HEK293 (cell line): Measurements from ENCODE around the gene ALAD.

Experiments
- CTCF ChIA-PET: fragments of 350-600 bp; formaldehyde crosslinking; extraction: SDS; loops from one replicate; lab custom pipeline; 2021; ENCODE audit warnings: antibody characterized with exemption; lab: Yijun Ruan, JAX
- POLR2A ChIA-PET: fragments of 300-600 bp; formaldehyde crosslinking; extraction: SDS; loops from one replicate; lab custom pipeline; 2020; ENCODE audit warnings: antibody characterized with exemption, inconsistent platforms; lab: Yijun Ruan, JAX
- H3K27ac ChIP-seq: fragments of 200-500 bp; sonication (Bioruptor generic); 2 replicates; pipeline ENCODE4 v1.5.1; 2014; ENCODE audit warnings: low read depth, low read length, control low read depth, inconsistent platforms; ENCODE audit errors: extremely low read depth
- H3K36me3 ChIP-seq, 2 experiments: fragments of 200-500 bp in 1 of 2; sonication (Bioruptor generic) in 1 of 2; 1 replicate in 1 of 2; 2 replicates in 1 of 2; pipeline ENCODE4 v1.5.1; 2014 to 2017; ENCODE audit warnings: inconsistent platforms in 2 of 2, low read length in 2 of 2; ENCODE audit not compliant: control insufficient read depth in 2 of 2, insufficient read depth in 1 of 2
- H3K4me1 ChIP-seq: fragments of 200-500 bp; sonication (Bioruptor generic); 2 replicates; pipeline ENCODE4 v1.5.1; 2014; ENCODE audit warnings: mild to moderate bottlenecking, low read length, inconsistent platforms; ENCODE audit not compliant: control insufficient read depth, insufficient read depth
- H3K4me3 ChIP-seq: 2 replicates; pipeline ENCODE4 v1.5.1; 2011; ENCODE audit warnings: low read depth, mild to moderate bottlenecking, control low read depth, low read length, moderate library complexity
- H3K9me3 ChIP-seq: fragments of 200-500 bp; sonication (Bioruptor generic); 2 replicates; pipeline ENCODE4 v1.5.1; 2014; ENCODE audit warnings: low read depth, low read length, inconsistent platforms; ENCODE audit not compliant: control insufficient read depth, insufficient read depth
- GLIS1 ChIP-seq: fragments of 450-650 bp; formaldehyde crosslinking; IDR thresholded peaks from 2 replicates; pipeline ENCODE4 v1.5.1; 2016; ENCODE audit warnings: missing biosample characterization, missing genetic modification characterization
- HOXA7 ChIP-seq: sonication (generic); formaldehyde crosslinking; IDR thresholded peaks from 2 replicates; pipeline ENCODE4 v1.8.1; 2022; ENCODE audit warnings: missing genetic modification reagents, borderline replicate concordance
- ZBTB17 ChIP-seq: fragments of 450-650 bp; formaldehyde crosslinking; IDR thresholded peaks from 2 replicates; pipeline ENCODE4 v1.5.1; 2016; ENCODE audit warnings: missing biosample characterization, missing genetic modification characterization
- ZBTB8A ChIP-seq: fragments of 450-650 bp; formaldehyde crosslinking; IDR thresholded peaks from 2 replicates; pipeline ENCODE4 v1.5.1; 2016; ENCODE audit warnings: missing biosample characterization, missing genetic modification characterization
- ZIC2 ChIP-seq: fragments of 450-650 bp; formaldehyde crosslinking; IDR thresholded peaks from 2 replicates; pipeline ENCODE4 v1.5.1; 2016; ENCODE audit warnings: missing biosample characterization, missing genetic modification characterization
- ZNF146 ChIP-seq: fragments of 450-650 bp; formaldehyde crosslinking; IDR thresholded peaks from 2 replicates; pipeline ENCODE4 v1.5.1; 2016; ENCODE audit warnings: missing biosample characterization, missing genetic modification characterization
- ZNF16 ChIP-seq: fragments of 450-650 bp; formaldehyde crosslinking; IDR thresholded peaks from 2 replicates; pipeline ENCODE4 v1.5.1; 2016; ENCODE audit warnings: low read depth, missing biosample characterization, missing genetic modification characterization
- ZNF341 ChIP-seq: fragments of 450-650 bp; formaldehyde crosslinking; IDR thresholded peaks from 2 replicates; pipeline ENCODE4; 2016; ENCODE audit warnings: low read depth, missing biosample characterization, missing genetic modification characterization
- ZNF350 ChIP-seq: fragments of 450-650 bp; formaldehyde crosslinking; IDR thresholded peaks from 2 replicates; pipeline ENCODE4 v1.5.0; 2017; ENCODE audit warnings: missing biosample characterization, mild to moderate bottlenecking, missing genetic modification characterization
- ZNF394 ChIP-seq: fragments of 450-650 bp; formaldehyde crosslinking; IDR thresholded peaks from 2 replicates; pipeline ENCODE4 v1.5.1; 2016; ENCODE audit warnings: missing biosample characterization, missing genetic modification characterization, mild to moderate bottlenecking, moderate library complexity, borderline replicate concordance
- ZNF423 ChIP-seq: fragments of 450-650 bp; formaldehyde crosslinking; IDR thresholded peaks from 2 replicates; pipeline ENCODE4 v1.5.1; 2016; ENCODE audit warnings: missing biosample characterization, missing genetic modification characterization
- ZNF544 ChIP-seq: fragments of 450-650 bp; formaldehyde crosslinking; IDR thresholded peaks from 2 replicates; pipeline ENCODE4 v1.5.0; 2017; ENCODE audit warnings: missing biosample characterization, missing genetic modification characterization
- ZNF629 ChIP-seq: fragments of 450-650 bp; formaldehyde crosslinking; IDR thresholded peaks from 2 replicates; pipeline ENCODE4 v1.5.1; 2017; ENCODE audit warnings: missing biosample characterization, missing genetic modification characterization
- ZNF768 ChIP-seq: fragments of 450-650 bp; formaldehyde crosslinking; IDR thresholded peaks from 2 replicates; pipeline ENCODE4 v1.5.1; 2018; ENCODE audit warnings: missing biosample characterization, mild to moderate bottlenecking, missing genetic modification characterization
- ZNF776 ChIP-seq: fragments of 450-650 bp; formaldehyde crosslinking; IDR thresholded peaks from 2 replicates; pipeline ENCODE4 v1.5.0; 2017; ENCODE audit warnings: missing biosample characterization, missing genetic modification characterization, borderline replicate concordance
- TF ChIP-seq, protein P1 (sequence below): fragments of 450-650 bp; formaldehyde crosslinking; IDR thresholded peaks from 2 replicates; pipeline ENCODE4 v1.5.1; 2016; ENCODE audit warnings: missing biosample characterization, missing genetic modification characterization
- TF ChIP-seq, protein P2 (sequence below): fragments of 450-650 bp; formaldehyde crosslinking; optimal IDR thresholded peaks from 2 replicates; pipeline ENCODE3; 2016; ENCODE audit warnings: missing biosample characterization, mild to moderate bottlenecking, missing genetic modification characterization
- TF ChIP-seq, protein P3 (sequence below): fragments of 450-650 bp; formaldehyde crosslinking; IDR thresholded peaks from 2 replicates; pipeline ENCODE4 v1.5.1; 2016; ENCODE audit warnings: missing biosample characterization, missing genetic modification characterization
- TF ChIP-seq, protein P4 (sequence below): fragments of 450-650 bp; formaldehyde crosslinking; IDR thresholded peaks from 2 replicates; pipeline ENCODE4 v1.5.1; 2016; ENCODE audit warnings: missing biosample characterization, missing genetic modification characterization
- TF ChIP-seq, protein P5 (sequence below): fragments of 450-650 bp; formaldehyde crosslinking; IDR thresholded peaks from 2 replicates; pipeline ENCODE4 v1.5.1; 2017; ENCODE audit warnings: missing biosample characterization, missing genetic modification characterization
- TF ChIP-seq, protein P6 (sequence below): fragments of 450-650 bp; formaldehyde crosslinking; IDR thresholded peaks from 2 replicates; pipeline ENCODE4 v1.5.1; 2016; ENCODE audit warnings: missing biosample characterization, missing genetic modification characterization
- TF ChIP-seq, protein P7 (sequence below): fragments of 450-650 bp; formaldehyde crosslinking; IDR thresholded peaks from 2 replicates; pipeline ENCODE4 v1.5.1; 2016; ENCODE audit warnings: missing biosample characterization, missing genetic modification characterization
- TF ChIP-seq, protein P8 (sequence below): fragments of 450-650 bp; formaldehyde crosslinking; IDR thresholded peaks from 2 replicates; pipeline ENCODE4 v1.5.1; 2016; ENCODE audit warnings: missing biosample characterization, missing genetic modification characterization

Gene ALAD

DNA sequence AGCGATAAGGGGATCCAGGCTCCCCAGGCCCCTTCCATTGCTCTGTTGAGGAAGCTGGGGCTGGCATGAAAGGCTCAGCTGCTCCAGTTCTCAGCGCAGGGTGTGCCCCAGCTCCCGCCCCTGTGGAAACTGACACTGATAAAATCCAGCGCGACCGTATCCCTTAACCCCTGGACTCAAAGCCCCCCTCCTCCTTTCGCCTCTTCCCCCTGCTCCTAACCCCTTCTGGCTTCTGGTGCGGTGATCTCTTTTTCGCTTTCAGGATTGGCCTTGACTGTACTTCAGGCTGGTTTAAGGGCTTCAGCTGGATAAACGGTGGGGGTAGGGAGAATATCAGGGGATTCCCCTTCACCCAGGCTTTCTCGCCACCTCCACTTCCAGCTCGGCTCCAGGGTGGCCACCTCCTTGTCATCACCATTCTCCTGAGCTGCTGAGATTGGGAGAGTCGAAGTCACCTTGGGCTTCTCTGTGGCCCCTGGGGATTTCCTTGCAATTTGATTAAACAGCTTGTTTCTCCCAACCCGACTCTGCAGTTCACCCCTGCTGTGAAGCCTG lies 50.9 kb downstream of the ALAD start:
- POLR2A ChIA-PET: interaction anchor here (0.8 to 3.4 kb wide), 4 partner anchors 8 to 75 kb away, joined by 3 to 22 read pairs (median 8); partner anchors contain the start of genes CDC26, PRPF4 and WDR31

DNA sequence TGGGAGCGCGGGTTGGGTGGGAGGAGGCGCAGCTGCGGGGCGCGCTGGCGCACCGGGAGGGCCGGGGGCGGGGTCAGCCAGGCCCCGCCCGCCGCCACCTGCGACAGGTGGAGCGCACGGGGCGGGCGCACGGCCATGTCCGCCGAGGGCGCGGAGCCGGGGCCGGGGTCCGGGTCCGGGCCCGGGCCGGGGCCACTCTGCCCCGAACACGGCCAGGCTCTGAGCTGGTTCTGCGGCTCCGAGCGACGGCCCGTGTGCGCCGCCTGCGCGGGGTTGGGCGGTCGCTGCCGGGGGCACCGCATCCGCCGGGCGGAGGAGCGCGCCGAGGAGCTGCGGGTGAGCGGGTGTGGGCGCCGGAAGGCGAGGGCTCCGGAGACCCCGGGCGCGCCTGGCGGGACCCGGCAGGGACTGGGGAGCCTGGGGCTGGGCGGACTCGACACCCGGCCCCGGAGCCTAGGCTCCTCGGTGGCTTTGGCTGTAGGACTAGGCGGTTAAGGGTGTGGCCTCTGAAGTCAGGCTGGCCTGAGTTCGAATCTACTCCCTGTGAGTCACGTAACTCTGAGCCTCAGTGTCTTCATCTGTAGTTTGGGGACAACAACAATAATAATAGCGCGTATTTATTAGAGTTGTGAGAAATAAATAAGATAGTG lies 51.5 kb downstream of the ALAD start, which contains the start of gene BSPRY:
TSS of gene BSPRY (plus strand) at position 97 of the 650 bp plus-strand sequence. CDS start at position 136, 39 bp downstream.
- H3K4me1 ChIP-seq: peaks cover 7% of the 10 kb centered on the region; the same call in 1 of the 2 replicates
- peak within 1 kb of the TSS; percentile 43 for H3K4me3 ChIP-seq
- H3K27ac ChIP-seq: no peak within 1 kb of the TSS
- POLR2A ChIA-PET: interaction anchor here (0.7 to 3.4 kb wide), 5 partner anchors 10 to 74 kb away, joined by 3 to 22 read pairs (median 5); partner anchors contain the start of genes C9orf43, CDC26, POLE3 and PRPF4
- no peaks in the 10 kb centered on the region for H3K9me3 ChIP-seq
- CTCF ChIA-PET: interaction anchor here (0.8 to 2.5 kb wide), 4 partner anchors 11 to 75 kb away, joined by 3 to 8 read pairs (median 4); partner anchors contain the start of genes ALAD and CDC26
- H3K36me3 ChIP-seq: no peaks in the 10 kb centered on the region
- peak; percentile 68 for TF ChIP-seq ZBTB8A (tag by site-specific recombination)
- no peak for TF ChIP-seq ZNF544
- TF ChIP-seq, protein P1, sequence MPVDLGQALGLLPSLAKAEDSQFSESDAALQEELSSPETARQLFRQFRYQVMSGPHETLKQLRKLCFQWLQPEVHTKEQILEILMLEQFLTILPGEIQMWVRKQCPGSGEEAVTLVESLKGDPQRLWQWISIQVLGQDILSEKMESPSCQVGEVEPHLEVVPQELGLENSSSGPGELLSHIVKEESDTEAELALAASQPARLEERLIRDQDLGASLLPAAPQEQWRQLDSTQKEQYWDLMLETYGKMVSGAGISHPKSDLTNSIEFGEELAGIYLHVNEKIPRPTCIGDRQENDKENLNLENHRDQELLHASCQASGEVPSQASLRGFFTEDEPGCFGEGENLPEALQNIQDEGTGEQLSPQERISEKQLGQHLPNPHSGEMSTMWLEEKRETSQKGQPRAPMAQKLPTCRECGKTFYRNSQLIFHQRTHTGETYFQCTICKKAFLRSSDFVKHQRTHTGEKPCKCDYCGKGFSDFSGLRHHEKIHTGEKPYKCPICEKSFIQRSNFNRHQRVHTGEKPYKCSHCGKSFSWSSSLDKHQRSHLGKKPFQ: no peak
- TF ChIP-seq, protein P2, sequence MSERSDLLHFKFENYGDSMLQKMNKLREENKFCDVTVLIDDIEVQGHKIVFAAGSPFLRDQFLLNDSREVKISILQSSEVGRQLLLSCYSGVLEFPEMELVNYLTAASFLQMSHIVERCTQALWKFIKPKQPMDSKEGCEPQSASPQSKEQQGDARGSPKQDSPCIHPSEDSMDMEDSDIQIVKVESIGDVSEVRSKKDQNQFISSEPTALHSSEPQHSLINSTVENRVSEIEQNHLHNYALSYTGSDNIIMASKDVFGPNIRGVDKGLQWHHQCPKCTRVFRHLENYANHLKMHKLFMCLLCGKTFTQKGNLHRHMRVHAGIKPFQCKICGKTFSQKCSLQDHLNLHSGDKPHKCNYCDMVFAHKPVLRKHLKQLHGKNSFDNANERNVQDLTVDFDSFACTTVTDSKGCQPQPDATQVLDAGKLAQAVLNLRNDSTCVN (tag by site-specific recombination): peak; percentile 51
- TF ChIP-seq ZNF776: no peak
- TF ChIP-seq ZNF341 (tag by site-specific recombination): no peak
- no peak for TF ChIP-seq ZNF423
- TF ChIP-seq, protein P3, sequence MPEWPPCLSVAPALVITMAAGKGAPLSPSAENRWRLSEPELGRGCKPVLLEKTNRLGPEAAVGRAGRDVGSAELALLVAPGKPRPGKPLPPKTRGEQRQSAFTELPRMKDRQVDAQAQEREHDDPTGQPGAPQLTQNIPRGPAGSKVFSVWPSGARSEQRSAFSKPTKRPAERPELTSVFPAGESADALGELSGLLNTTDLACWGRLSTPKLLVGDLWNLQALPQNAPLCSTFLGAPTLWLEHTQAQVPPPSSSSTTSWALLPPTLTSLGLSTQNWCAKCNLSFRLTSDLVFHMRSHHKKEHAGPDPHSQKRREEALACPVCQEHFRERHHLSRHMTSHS: no peak
- no peak for TF ChIP-seq ZNF768
- TF ChIP-seq, protein P4, sequence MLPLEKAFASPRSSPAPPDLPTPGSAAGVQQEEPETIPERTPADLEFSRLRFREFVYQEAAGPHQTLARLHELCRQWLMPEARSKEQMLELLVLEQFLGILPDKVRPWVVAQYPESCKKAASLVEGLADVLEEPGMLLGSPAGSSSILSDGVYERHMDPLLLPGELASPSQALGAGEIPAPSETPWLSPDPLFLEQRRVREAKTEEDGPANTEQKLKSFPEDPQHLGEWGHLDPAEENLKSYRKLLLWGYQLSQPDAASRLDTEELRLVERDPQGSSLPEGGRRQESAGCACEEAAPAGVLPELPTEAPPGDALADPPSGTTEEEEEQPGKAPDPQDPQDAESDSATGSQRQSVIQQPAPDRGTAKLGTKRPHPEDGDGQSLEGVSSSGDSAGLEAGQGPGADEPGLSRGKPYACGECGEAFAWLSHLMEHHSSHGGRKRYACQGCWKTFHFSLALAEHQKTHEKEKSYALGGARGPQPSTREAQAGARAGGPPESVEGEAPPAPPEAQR (tag by site-specific recombination): no peak
- TF ChIP-seq ZNF350: no peak
- TF ChIP-seq, protein P5, sequence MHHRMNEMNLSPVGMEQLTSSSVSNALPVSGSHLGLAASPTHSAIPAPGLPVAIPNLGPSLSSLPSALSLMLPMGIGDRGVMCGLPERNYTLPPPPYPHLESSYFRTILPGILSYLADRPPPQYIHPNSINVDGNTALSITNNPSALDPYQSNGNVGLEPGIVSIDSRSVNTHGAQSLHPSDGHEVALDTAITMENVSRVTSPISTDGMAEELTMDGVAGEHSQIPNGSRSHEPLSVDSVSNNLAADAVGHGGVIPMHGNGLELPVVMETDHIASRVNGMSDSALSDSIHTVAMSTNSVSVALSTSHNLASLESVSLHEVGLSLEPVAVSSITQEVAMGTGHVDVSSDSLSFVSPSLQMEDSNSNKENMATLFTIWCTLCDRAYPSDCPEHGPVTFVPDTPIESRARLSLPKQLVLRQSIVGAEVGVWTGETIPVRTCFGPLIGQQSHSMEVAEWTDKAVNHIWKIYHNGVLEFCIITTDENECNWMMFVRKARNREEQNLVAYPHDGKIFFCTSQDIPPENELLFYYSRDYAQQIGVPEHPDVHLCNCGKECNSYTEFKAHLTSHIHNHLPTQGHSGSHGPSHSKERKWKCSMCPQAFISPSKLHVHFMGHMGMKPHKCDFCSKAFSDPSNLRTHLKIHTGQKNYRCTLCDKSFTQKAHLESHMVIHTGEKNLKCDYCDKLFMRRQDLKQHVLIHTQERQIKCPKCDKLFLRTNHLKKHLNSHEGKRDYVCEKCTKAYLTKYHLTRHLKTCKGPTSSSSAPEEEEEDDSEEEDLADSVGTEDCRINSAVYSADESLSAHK (tag by site-specific recombination): no peak
- no peak for TF ChIP-seq HOXA7
- TF ChIP-seq, protein P6, sequence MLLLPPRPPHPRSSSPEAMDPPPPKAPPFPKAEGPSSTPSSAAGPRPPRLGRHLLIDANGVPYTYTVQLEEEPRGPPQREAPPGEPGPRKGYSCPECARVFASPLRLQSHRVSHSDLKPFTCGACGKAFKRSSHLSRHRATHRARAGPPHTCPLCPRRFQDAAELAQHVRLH (tag by site-specific recombination): peak; percentile 49; the same call in 1 of the 2 replicates
- no peak for TF ChIP-seq ZNF16 (tag by site-specific recombination)
- TF ChIP-seq, protein P7, sequence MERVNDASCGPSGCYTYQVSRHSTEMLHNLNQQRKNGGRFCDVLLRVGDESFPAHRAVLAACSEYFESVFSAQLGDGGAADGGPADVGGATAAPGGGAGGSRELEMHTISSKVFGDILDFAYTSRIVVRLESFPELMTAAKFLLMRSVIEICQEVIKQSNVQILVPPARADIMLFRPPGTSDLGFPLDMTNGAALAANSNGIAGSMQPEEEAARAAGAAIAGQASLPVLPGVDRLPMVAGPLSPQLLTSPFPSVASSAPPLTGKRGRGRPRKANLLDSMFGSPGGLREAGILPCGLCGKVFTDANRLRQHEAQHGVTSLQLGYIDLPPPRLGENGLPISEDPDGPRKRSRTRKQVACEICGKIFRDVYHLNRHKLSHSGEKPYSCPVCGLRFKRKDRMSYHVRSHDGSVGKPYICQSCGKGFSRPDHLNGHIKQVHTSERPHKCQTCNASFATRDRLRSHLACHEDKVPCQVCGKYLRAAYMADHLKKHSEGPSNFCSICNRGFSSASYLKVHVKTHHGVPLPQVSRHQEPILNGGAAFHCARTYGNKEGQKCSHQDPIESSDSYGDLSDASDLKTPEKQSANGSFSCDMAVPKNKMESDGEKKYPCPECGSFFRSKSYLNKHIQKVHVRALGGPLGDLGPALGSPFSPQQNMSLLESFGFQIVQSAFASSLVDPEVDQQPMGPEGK: no peak

More for the DNA sequence above, 50.9 kb downstream of the ALAD start:
- no peaks in the 10 kb centered on the region for H3K36me3 ChIP-seq
- no peaks in the 10 kb centered on the region for H3K9me3 ChIP-seq
- peak overlapping the region; percentile 43; the same call in 1 of the 2 replicates for H3K4me3 ChIP-seq
- H3K4me1 ChIP-seq: peaks cover 7% of the 10 kb centered on the region; the same call in 1 of the 2 replicates
- H3K27ac ChIP-seq: no peak overlapping the region
- 0 out of 2 replicates have a peak, but pooled peaks have one; percentile 7 for TF ChIP-seq ZNF394 (tag by site-specific recombination)
- TF ChIP-seq ZNF146 (tag by site-specific recombination): no peak
- TF ChIP-seq ZIC2 (tag by site-specific recombination): peak; percentile 49; the same call in 1 of the 2 replicates
- peak; percentile 54 for TF ChIP-seq ZBTB17 (tag by site-specific recombination)
- peak; percentile 75 for TF ChIP-seq GLIS1 (tag by site-specific recombination)
- 0 out of 2 replicates have a peak, but pooled peaks have one; percentile 3 for TF ChIP-seq ZNF629 (tag by site-specific recombination)
- TF ChIP-seq, protein P8, sequence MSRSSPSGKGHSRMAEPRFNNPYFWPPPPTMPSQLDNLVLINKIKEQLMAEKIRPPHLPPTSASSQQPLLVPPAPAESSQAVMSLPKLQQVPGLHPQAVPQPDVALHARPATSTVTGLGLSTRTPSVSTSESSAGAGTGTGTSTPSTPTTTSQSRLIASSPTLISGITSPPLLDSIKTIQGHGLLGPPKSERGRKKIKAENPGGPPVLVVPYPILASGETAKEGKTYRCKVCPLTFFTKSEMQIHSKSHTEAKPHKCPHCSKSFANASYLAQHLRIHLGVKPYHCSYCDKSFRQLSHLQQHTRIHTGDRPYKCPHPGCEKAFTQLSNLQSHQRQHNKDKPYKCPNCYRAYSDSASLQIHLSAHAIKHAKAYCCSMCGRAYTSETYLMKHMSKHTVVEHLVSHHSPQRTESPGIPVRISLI (tag by site-specific recombination): no peak
- 0 out of 2 replicates have a peak, but pooled peaks have one; percentile 19 for TF ChIP-seq ZNF423
- CTCF ChIA-PET: interaction anchor here (0.8 to 2.5 kb wide), 3 partner anchors 10 to 51 kb away, joined by 3 to 8 read pairs (median 5); partner anchors contain the start of genes ALAD and WDR31
